ENCODE data around the gene LBR.

LBR gene

DNA sequence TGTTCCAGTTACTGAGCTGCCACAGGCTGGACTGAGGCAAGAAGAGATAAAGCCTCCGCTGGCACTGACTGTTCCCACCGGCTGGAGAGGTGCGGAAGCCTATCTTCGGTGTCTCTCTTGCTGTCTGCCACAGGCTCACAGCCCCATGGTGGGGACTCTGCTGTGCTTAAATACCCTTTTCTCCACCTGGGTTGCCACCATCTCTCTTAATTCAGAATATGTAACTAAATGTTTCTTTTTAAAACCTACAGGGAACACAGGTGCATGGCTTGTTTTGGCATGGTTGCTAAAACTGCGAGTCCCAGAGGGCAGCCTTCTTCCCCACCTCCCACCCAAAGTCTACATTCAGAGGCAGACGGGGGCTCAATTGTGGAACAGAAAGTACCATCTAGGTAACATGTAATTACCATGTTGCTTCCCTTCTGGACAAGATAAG is 8.1 kb upstream of the LBR start:
- no peak; the same call in 2 of the 3 replicates for ATAC-seq
- TF ChIP-seq ZNF8 (CRISPR knock-in tag; IDR thresholded peaks at IDR 0.05): no peak
- no peak for TF ChIP-seq ZNF565 (CRISPR knock-in tag; conservative IDR thresholded peaks at IDR 0.05; ENCODE audit: low read depth)

DNA sequence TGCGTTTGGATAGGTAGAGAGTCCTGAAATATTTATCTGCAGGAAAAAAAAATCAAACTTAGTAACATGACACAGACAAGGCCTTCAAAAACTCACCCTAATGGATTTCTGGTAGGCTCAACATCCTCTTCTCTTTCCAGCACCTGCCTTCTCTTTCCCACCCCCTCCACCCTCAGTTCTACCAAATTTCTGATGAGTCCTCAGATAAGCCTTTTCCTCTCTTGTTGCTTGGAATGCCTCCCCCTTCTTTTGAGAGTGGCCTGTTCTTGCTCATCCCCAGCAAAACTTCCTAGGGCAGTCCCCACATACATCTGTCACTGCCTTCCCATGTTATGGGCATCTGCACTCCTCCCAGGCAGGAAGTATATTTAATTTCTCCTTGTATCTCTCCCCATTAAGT is 7.6 kb upstream of the LBR start:
- ATAC-seq: no peak; the same call in 2 of the 3 replicates
- TF ChIP-seq ARNTL (CRISPR knock-in tag; IDR thresholded peaks at IDR 0.05; ENCODE audit: borderline replicate concordance, low read depth) (no peak), ZNF70 (CRISPR knock-in tag; IDR thresholded peaks at IDR 0.05) (no peak), RARB (CRISPR knock-in tag; IDR thresholded peaks at IDR 0.05) (no peak), ISL1 (CRISPR knock-in tag; IDR thresholded peaks at IDR 0.05) (no peak), GLIS3 (CRISPR knock-in tag; IDR thresholded peaks at IDR 0.05) (no peak), ZFP30 (CRISPR knock-in tag; IDR thresholded peaks at IDR 0.05) (no peak), PPARA (CRISPR knock-in tag; IDR thresholded peaks at IDR 0.05; ENCODE audit: borderline replicate concordance) (no peak)
- TF ChIP-seq, protein P1, sequence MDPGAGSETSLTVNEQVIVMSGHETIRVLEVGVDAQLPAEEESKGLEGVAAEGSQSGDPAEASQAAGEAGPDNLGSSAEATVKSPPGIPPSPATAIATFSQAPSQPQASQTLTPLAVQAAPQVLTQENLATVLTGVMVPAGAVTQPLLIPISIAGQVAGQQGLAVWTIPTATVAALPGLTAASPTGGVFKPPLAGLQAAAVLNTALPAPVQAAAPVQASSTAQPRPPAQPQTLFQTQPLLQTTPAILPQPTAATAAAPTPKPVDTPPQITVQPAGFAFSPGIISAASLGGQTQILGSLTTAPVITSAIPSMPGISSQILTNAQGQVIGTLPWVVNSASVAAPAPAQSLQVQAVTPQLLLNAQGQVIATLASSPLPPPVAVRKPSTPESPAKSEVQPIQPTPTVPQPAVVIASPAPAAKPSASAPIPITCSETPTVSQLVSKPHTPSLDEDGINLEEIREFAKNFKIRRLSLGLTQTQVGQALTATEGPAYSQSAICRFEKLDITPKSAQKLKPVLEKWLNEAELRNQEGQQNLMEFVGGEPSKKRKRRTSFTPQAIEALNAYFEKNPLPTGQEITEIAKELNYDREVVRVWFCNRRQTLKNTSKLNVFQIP (CRISPR knock-in tag; IDR thresholded peaks at IDR 0.05; ENCODE audit: borderline replicate concordance, low read depth): no peak

DNA sequence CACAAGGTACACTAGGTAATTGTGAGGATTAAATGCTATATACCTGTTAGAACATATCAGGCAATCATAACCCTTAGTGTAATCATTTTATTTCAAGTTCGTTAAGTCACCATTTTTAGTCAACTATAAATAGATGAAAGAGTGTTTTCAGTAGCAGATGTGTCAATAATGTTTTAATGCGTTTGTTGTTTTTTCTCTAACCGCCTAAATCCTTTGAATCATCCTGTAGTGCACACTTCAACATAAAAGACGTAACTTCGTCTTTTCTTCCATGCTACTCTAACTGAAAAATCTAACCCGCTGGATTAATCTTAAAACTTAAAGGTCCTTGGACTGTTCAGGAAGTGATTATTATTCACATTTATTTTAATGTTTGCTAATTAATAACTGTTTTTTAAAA is 7.2 kb upstream of the LBR start:
- ATAC-seq: no peak
- TF ChIP-seq ESRRG (CRISPR knock-in tag; IDR thresholded peaks at IDR 0.05) (no peak), ZNF565 (CRISPR knock-in tag; conservative IDR thresholded peaks at IDR 0.05; ENCODE audit: low read depth) (no peak), ZFP3 (CRISPR knock-in tag; IDR thresholded peaks at IDR 0.05) (no peak)
- TF ChIP-seq, protein P1 (CRISPR knock-in tag; IDR thresholded peaks at IDR 0.05; ENCODE audit: borderline replicate concordance, low read depth): no peak

DNA sequence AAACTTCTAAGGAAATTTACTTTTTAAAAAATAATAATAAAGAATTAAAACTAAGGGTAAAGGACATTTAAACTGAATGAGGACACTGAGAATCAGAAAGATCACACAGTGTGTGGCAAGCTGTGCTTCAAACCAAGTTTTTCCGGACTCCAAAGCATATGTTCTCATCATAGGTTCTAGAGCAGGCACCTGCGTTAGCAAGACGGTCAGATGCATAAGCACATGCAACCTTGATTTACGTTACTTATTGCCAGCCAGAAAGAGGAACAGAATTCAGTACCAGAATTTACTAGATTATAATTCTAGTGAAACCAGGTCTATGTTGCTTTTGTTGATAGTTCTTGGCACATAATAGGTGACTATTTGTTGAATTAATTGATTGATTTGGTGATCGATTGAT is 6.2 kb upstream of the LBR start:
- no peak for ATAC-seq
- TF ChIP-seq ZNF8 (CRISPR knock-in tag; IDR thresholded peaks at IDR 0.05): no peak
- TF ChIP-seq, protein P2, sequence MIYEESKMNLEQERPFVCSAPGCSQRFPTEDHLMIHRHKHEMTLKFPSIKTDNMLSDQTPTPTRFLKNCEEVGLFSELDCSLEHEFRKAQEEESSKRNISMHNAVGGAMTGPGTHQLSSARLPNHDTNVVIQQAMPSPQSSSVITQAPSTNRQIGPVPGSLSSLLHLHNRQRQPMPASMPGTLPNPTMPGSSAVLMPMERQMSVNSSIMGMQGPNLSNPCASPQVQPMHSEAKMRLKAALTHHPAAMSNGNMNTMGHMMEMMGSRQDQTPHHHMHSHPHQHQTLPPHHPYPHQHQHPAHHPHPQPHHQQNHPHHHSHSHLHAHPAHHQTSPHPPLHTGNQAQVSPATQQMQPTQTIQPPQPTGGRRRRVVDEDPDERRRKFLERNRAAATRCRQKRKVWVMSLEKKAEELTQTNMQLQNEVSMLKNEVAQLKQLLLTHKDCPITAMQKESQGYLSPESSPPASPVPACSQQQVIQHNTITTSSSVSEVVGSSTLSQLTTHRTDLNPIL (CRISPR knock-in tag; IDR thresholded peaks at IDR 0.05; ENCODE audit: low read depth): no peak
- TF ChIP-seq OSR1 (CRISPR knock-in tag; IDR thresholded peaks at IDR 0.05): no peak
- TF ChIP-seq ZFP3 (CRISPR knock-in tag; IDR thresholded peaks at IDR 0.05): no peak
- TF ChIP-seq ZNF565 (CRISPR knock-in tag; conservative IDR thresholded peaks at IDR 0.05; ENCODE audit: low read depth): no peak

DNA sequence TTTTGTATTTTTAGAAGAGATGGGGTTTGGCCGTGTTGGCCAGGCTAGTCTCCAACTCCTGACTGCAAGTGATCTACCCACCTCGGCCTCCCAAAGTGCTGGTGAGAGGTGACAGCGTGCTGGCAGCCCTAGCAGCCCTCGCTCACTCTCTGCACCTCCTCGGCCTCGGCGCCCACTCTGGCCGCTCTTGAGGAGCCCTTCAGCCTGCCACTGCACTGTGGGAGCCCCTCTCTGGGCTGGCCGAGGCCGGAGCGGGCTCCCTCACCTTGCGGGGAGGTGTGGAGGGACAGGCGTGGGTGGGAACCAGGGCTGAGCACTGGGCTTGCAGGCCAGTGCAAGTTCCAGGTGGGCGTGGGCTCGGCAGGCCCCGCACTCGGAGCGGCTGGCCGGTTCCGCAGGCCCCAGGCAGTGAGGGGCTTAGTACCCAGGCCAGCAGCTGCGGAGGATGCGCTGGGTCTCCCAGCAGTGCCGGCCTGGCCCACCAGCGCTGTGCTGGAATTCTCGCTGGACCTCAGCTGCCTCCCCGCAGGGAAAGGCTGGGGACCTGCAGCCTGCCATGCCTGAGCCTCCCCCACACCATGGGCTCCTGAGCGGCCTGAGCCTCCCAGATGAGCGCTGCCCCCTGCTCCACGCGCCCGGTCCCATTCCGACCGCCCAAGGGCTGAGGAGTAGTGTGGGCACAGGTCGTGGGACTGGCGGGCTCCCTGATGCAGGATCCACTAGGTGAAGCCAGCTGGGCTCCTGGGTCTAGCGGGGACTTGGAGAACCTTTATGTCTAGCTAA is 3.4 kb upstream of the LBR start:
- TF ChIP-seq, protein P1 (CRISPR knock-in tag; IDR thresholded peaks at IDR 0.05; ENCODE audit: borderline replicate concordance, low read depth): no peak
- ATAC-seq: no peak

DNA sequence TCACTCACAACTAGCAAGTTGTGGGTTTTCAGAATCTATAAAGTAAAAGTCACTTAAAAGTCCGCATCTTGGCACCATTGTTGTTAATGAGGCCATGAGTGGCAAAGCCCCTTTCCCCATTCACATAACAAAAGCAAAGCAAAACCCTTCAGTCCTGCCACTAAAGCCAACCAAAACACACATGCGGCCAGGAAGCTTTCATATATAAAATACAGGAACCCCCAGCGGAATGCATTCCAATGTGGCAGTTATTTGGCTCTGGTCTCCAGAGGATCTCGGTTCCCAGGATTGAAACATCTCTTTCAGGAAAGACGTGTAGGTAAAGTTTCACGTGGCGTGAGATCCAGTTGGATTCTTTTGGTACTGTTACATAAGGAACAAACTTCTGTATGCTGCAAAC is 2.5 kb upstream of the LBR start:
- ATAC-seq: no peak
- TF ChIP-seq PPARA (CRISPR knock-in tag; IDR thresholded peaks at IDR 0.05; ENCODE audit: borderline replicate concordance): no peak
- no peak for TF ChIP-seq TOX (CRISPR knock-in tag; IDR thresholded peaks at IDR 0.05; ENCODE audit: borderline replicate concordance)
- TF ChIP-seq ZNF70 (CRISPR knock-in tag; IDR thresholded peaks at IDR 0.05): no peak
- TF ChIP-seq, protein P3, sequence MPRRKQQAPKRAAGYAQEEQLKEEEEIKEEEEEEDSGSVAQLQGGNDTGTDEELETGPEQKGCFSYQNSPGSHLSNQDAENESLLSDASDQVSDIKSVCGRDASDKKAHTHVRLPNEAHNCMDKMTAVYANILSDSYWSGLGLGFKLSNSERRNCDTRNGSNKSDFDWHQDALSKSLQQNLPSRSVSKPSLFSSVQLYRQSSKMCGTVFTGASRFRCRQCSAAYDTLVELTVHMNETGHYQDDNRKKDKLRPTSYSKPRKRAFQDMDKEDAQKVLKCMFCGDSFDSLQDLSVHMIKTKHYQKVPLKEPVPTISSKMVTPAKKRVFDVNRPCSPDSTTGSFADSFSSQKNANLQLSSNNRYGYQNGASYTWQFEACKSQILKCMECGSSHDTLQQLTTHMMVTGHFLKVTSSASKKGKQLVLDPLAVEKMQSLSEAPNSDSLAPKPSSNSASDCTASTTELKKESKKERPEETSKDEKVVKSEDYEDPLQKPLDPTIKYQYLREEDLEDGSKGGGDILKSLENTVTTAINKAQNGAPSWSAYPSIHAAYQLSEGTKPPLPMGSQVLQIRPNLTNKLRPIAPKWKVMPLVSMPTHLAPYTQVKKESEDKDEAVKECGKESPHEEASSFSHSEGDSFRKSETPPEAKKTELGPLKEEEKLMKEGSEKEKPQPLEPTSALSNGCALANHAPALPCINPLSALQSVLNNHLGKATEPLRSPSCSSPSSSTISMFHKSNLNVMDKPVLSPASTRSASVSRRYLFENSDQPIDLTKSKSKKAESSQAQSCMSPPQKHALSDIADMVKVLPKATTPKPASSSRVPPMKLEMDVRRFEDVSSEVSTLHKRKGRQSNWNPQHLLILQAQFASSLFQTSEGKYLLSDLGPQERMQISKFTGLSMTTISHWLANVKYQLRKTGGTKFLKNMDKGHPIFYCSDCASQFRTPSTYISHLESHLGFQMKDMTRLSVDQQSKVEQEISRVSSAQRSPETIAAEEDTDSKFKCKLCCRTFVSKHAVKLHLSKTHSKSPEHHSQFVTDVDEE (CRISPR knock-in tag; IDR thresholded peaks at IDR 0.05): no peak
- no peak for TF ChIP-seq CSDC2 (CRISPR knock-in tag; IDR thresholded peaks at IDR 0.05)
- no peak for TF ChIP-seq ZC3H10 (CRISPR knock-in tag; IDR thresholded peaks at IDR 0.05)
- no peak for TF ChIP-seq TCF4 (CRISPR knock-in tag; IDR thresholded peaks at IDR 0.05; ENCODE audit: borderline replicate concordance)
- no peak for TF ChIP-seq ISL1 (CRISPR knock-in tag; IDR thresholded peaks at IDR 0.05)
- TF ChIP-seq ZFP3 (CRISPR knock-in tag; IDR thresholded peaks at IDR 0.05): no peak
- TF ChIP-seq ZNF8 (CRISPR knock-in tag; IDR thresholded peaks at IDR 0.05): no peak
- no peak for TF ChIP-seq ZFP30 (CRISPR knock-in tag; IDR thresholded peaks at IDR 0.05)
- no peak for TF ChIP-seq SNAI2 (CRISPR knock-in tag; IDR thresholded peaks at IDR 0.05)
- TF ChIP-seq ARNTL (CRISPR knock-in tag; IDR thresholded peaks at IDR 0.05; ENCODE audit: borderline replicate concordance, low read depth): no peak
- TF ChIP-seq, protein P4, sequence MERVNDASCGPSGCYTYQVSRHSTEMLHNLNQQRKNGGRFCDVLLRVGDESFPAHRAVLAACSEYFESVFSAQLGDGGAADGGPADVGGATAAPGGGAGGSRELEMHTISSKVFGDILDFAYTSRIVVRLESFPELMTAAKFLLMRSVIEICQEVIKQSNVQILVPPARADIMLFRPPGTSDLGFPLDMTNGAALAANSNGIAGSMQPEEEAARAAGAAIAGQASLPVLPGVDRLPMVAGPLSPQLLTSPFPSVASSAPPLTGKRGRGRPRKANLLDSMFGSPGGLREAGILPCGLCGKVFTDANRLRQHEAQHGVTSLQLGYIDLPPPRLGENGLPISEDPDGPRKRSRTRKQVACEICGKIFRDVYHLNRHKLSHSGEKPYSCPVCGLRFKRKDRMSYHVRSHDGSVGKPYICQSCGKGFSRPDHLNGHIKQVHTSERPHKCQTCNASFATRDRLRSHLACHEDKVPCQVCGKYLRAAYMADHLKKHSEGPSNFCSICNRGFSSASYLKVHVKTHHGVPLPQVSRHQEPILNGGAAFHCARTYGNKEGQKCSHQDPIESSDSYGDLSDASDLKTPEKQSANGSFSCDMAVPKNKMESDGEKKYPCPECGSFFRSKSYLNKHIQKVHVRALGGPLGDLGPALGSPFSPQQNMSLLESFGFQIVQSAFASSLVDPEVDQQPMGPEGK (CRISPR knock-in tag; IDR thresholded peaks at IDR 0.05; ENCODE audit: borderline replicate concordance): no peak
